ENCODE data around the gene AKAP6.

Gene AKAP6

GRCh38 chr14:32602699-32603098 lies 273.6 kb downstream of the AKAP6 start:
- Mint-ChIP-seq H3K4me1 (peaks cover 11% of the 10 kb centered on the region), H3K4me3 (no peak overlapping the region), H3K9me3 (no peaks in the 10 kb centered on the region), H3K27ac (no peak overlapping the region), H3K36me3 (ENCODE audit: low read depth) (no peaks in the 10 kb centered on the region), H3K27me3 (ENCODE audit: low read depth) (no peaks in the 10 kb centered on the region)
- no peak for TF ChIP-seq CTCF (IDR thresholded peaks at IDR 0.05; ENCODE audit: unreplicated experiment in 3 of 3)

- H3K4me3 Mint-ChIP-seq, result no peak overlapping the region
- H3K27me3 Mint-ChIP-seq (ENCODE audit: low read depth), result no peaks in the 10 kb centered on the region
- H3K9me3 Mint-ChIP-seq, result no peaks in the 10 kb centered on the region
- no peak overlapping the region for H3K27ac Mint-ChIP-seq
- TF ChIP-seq CTCF (IDR thresholded peaks at IDR 0.05; ENCODE audit: unreplicated experiment in 3 of 3), result no peak
- H3K36me3 Mint-ChIP-seq (ENCODE audit: low read depth), result no peaks in the 10 kb centered on the region
- peaks cover 11% of the 10 kb centered on the region for H3K4me1 Mint-ChIP-seq
Measured at GRCh38 chr14:32603992-32604565, 275.0 kb downstream of the AKAP6 start.

- TF ChIP-seq CTCF (IDR thresholded peaks at IDR 0.05; ENCODE audit: unreplicated experiment in 3 of 3), result no peak
- Mint-ChIP-seq H3K9me3 (no peaks in the 10 kb centered on the region), H3K4me1 (peaks cover 9% of the 10 kb centered on the region), H3K27ac (no peak overlapping the region), H3K36me3 (ENCODE audit: low read depth) (no peaks in the 10 kb centered on the region), H3K27me3 (ENCODE audit: low read depth) (no peaks in the 10 kb centered on the region), H3K4me3 (no peak overlapping the region)
Measured at GRCh38 chr14:32606301-32606700, 277.2 kb downstream of the AKAP6 start.

GRCh38 chr14:32607399-32607798 lies 278.3 kb downstream of the AKAP6 start:
- Mint-ChIP-seq H3K27ac (no peak overlapping the region), H3K9me3 (no peaks in the 10 kb centered on the region), H3K36me3 (ENCODE audit: low read depth) (no peaks in the 10 kb centered on the region), H3K4me3 (no peak overlapping the region), H3K27me3 (ENCODE audit: low read depth) (no peaks in the 10 kb centered on the region), H3K4me1 (no peaks in the 10 kb centered on the region)
- no peak for TF ChIP-seq CTCF (IDR thresholded peaks at IDR 0.05; ENCODE audit: unreplicated experiment in 3 of 3)

GRCh38 chr14:32608857-32609256 lies 279.8 kb downstream of the AKAP6 start:
- Mint-ChIP-seq H3K4me1 (no peaks in the 10 kb centered on the region), H3K9me3 (no peaks in the 10 kb centered on the region), H3K4me3 (no peak overlapping the region), H3K27ac (no peak overlapping the region), H3K27me3 (ENCODE audit: low read depth) (no peaks in the 10 kb centered on the region), H3K36me3 (ENCODE audit: low read depth) (no peaks in the 10 kb centered on the region)
- no peak for TF ChIP-seq CTCF (IDR thresholded peaks at IDR 0.05; ENCODE audit: unreplicated experiment in 3 of 3)

GRCh38 chr14:32609388-32609787 lies 280.3 kb downstream of the AKAP6 start:
- Mint-ChIP-seq H3K36me3 (ENCODE audit: low read depth) (no peaks in the 10 kb centered on the region), H3K27ac (no peak overlapping the region), H3K9me3 (peaks cover under 1% of the 10 kb centered on the region)

More at GRCh38 chr14:32609388-32609787, 280.3 kb downstream of the AKAP6 start:
- H3K4me3 Mint-ChIP-seq, result no peak overlapping the region
- no peak for TF ChIP-seq CTCF (IDR thresholded peaks at IDR 0.05; ENCODE audit: unreplicated experiment in 3 of 3)
- H3K27me3 Mint-ChIP-seq (ENCODE audit: low read depth), result no peaks in the 10 kb centered on the region
- no peaks in the 10 kb centered on the region for H3K4me1 Mint-ChIP-seq
